Measurements from ENCODE around the gene IL22. TPM values are rescaled to one million over a fixed set of nuclear protein-coding genes. Genes with fewer than 3 reads are reported as not detected.

Gene IL22
- total and polyA plus RNA-seq, 2 donors (not counting 1 experiment from before 2014, with no cell fraction given): not detected

DNA sequence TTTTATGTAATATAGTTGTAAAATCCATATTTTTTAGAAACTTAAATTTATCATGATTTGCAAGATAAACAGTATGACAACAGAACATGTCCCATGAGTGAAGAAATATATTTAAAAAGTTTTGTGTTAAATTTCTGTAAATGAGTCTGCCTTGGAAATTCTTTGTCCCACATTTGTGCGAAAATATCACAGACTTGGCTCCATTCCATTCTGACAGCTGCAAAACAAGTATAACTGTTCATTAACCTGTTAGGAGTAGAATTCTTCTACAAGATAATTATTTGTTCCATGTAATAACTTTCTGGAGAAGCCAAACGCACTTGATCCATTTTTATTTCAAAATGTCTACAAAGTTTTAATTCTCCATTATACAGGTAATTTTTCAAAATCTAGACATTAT, 40.8 kb upstream of the IL22 start:
- Histone ChIP-seq H3K9ac (ENCODE audit: low read length) (no peak overlapping the region), H3K79me2 (ENCODE audit: control insufficient read depth, insufficient read depth, low read length) (no peaks in the 10 kb centered on the region), H3K4me1 (ENCODE audit: control insufficient read depth in 2 of 2, insufficient read depth in 2 of 2, low read length in 2 of 2) (no peaks in the 10 kb centered on the region), H3K36me3 (replicated peaks in 1 of 2; ENCODE audit: control extremely low read depth in 1 of 2, control insufficient read depth in 1 of 2, extremely low read depth in 1 of 2, insufficient read depth in 2 of 2, low read length in 1 of 2) (peaks cover 0 to 9% of the 10 kb centered on the region in 2 experiments), H3K4me2 (replicated peaks; ENCODE audit: low read depth, low read length, poor library complexity, severe bottlenecking) (no peak overlapping the region), H3K9me3 (ENCODE audit: control extremely low read depth in 1 of 3, control insufficient read depth in 2 of 3, insufficient read depth in 1 of 3, low read length in 2 of 3) (no peaks in the 10 kb centered on the region), H3K27me3 (replicated peaks in 1 of 4; ENCODE audit: control extremely low read depth in 1 of 4, control insufficient read depth in 3 of 4, insufficient read depth in 4 of 4, low read length in 3 of 4) (no peaks in the 10 kb centered on the region), H2AFZ (ENCODE audit: insufficient read depth, low read depth, low read length, poor library complexity, severe bottlenecking) (no peak overlapping the region), H4K20me1 (ENCODE audit: control insufficient read depth, insufficient read depth, low read length, poor library complexity, severe bottlenecking) (no peaks in the 10 kb centered on the region), H3K4me3 (ENCODE audit: control extremely low read depth in 1 of 5, extremely low read depth in 1 of 5, insufficient read depth in 1 of 5, low read depth in 2 of 5, low read length in 4 of 5) (no peak overlapping the region), H3K27ac (ENCODE audit: low read length in 2 of 2) (no peak overlapping the region)
- TF ChIP-seq, protein P1, sequence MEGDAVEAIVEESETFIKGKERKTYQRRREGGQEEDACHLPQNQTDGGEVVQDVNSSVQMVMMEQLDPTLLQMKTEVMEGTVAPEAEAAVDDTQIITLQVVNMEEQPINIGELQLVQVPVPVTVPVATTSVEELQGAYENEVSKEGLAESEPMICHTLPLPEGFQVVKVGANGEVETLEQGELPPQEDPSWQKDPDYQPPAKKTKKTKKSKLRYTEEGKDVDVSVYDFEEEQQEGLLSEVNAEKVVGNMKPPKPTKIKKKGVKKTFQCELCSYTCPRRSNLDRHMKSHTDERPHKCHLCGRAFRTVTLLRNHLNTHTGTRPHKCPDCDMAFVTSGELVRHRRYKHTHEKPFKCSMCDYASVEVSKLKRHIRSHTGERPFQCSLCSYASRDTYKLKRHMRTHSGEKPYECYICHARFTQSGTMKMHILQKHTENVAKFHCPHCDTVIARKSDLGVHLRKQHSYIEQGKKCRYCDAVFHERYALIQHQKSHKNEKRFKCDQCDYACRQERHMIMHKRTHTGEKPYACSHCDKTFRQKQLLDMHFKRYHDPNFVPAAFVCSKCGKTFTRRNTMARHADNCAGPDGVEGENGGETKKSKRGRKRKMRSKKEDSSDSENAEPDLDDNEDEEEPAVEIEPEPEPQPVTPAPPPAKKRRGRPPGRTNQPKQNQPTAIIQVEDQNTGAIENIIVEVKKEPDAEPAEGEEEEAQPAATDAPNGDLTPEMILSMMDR (IDR thresholded peaks at IDR 0.05): no peak
- TF ChIP-seq EZH2 (IDR thresholded peaks at IDR 0.05; ENCODE audit: borderline replicate concordance, insufficient read depth, low read depth, low read length, poor library complexity, severe bottlenecking): no peak
- Mint-ChIP-seq H3K4me1 (peaks cover 2% of the 10 kb centered on the region), H3K27ac (no peak overlapping the region), H3K9me3 (ENCODE audit: insufficient read depth) (no peaks in the 10 kb centered on the region), H3K27me3 (no peaks in the 10 kb centered on the region), H3K4me3 (no peak overlapping the region)
- ATAC-seq (ENCODE audit: low read depth): no peak
- POLR2A ChIA-PET: interaction anchor here (0.5 kb wide), 1 partner anchor 27 kb away, joined by 4 read pairs; no protein-coding TSS in a partner anchor
- CTCF ChIA-PET: interaction anchor here (1.2 kb wide), 1 partner anchor 23 kb away, joined by 4 read pairs; no protein-coding TSS in a partner anchor
- intact Hi-C loops (cut with micrococcal nuclease): no loop called here
- no CpG with 5 or more reads among the region's 2 CpGs for WGBS (ENCODE audit: insufficient coverage)
- no peak for DNase-seq

DNA sequence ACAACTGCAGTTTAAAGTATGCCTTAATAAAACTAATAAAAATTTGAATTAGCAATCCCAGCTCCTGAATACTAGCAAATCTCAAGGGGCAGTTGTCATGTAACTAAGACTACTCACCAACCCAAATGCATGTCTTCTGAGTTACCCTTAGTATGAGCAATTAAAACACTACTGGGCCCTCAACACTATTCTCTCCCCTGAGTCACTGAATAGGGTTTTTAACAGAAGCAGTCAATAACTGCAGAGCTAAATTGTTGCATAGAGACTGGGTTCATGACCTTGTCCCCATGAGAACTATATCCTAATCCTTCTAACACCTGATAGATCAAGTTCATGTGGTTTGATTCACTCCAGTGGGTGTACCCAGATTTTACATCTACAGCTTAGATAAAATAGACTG, 39.9 kb upstream of the IL22 start:
- DNase-seq: no peak
- H3K4me2 ChIP-seq (replicated peaks; ENCODE audit: low read depth, low read length, poor library complexity, severe bottlenecking): no peak overlapping the region
- ATAC-seq (ENCODE audit: low read depth): no peak
- Mint-ChIP-seq H3K27ac (no peak overlapping the region), H3K9me3 (ENCODE audit: insufficient read depth) (no peaks in the 10 kb centered on the region), H3K4me3 (no peak overlapping the region), H3K4me1 (peaks cover 2% of the 10 kb centered on the region), H3K27me3 (no peaks in the 10 kb centered on the region)
- no peaks in the 10 kb centered on the region for H3K4me1 ChIP-seq (ENCODE audit: control insufficient read depth in 2 of 2, insufficient read depth in 2 of 2, low read length in 2 of 2)
- intact Hi-C loops (cut with micrococcal nuclease): no loop called here
- H3K36me3 ChIP-seq (replicated peaks in 1 of 2; ENCODE audit: control extremely low read depth in 1 of 2, control insufficient read depth in 1 of 2, extremely low read depth in 1 of 2, insufficient read depth in 2 of 2, low read length in 1 of 2): peaks cover 0 to 6% of the 10 kb centered on the region in 2 experiments
- H4K20me1 ChIP-seq (ENCODE audit: control insufficient read depth, insufficient read depth, low read length, poor library complexity, severe bottlenecking): no peaks in the 10 kb centered on the region
- no peak for TF ChIP-seq EZH2 (IDR thresholded peaks at IDR 0.05; ENCODE audit: borderline replicate concordance, insufficient read depth, low read depth, low read length, poor library complexity, severe bottlenecking)
- TF ChIP-seq, protein P1 (IDR thresholded peaks at IDR 0.05): no peak
- no peaks in the 10 kb centered on the region for H3K79me2 ChIP-seq (ENCODE audit: control insufficient read depth, insufficient read depth, low read length)
- H3K27ac ChIP-seq (ENCODE audit: low read length in 2 of 2): no peak overlapping the region
- H3K27me3 ChIP-seq (replicated peaks in 1 of 4; ENCODE audit: control extremely low read depth in 1 of 4, control insufficient read depth in 3 of 4, insufficient read depth in 4 of 4, low read length in 3 of 4): no peaks in the 10 kb centered on the region
- H2AFZ ChIP-seq (ENCODE audit: insufficient read depth, low read depth, low read length, poor library complexity, severe bottlenecking): no peak overlapping the region
- H3K4me3 ChIP-seq (ENCODE audit: control extremely low read depth in 1 of 5, extremely low read depth in 1 of 5, insufficient read depth in 1 of 5, low read depth in 2 of 5, low read length in 4 of 5): no peak overlapping the region
- ChIA-PET CTCF (interaction anchor here (0.6 kb wide), 1 partner anchor 13 kb away, joined by 3 read pairs; no protein-coding TSS in a partner anchor), POLR2A (no interaction called here)
- no peaks in the 10 kb centered on the region for H3K9me3 ChIP-seq (ENCODE audit: control extremely low read depth in 1 of 3, control insufficient read depth in 2 of 3, insufficient read depth in 1 of 3, low read length in 2 of 3)
- H3K9ac ChIP-seq (ENCODE audit: low read length): no peak overlapping the region
